GM18873 (cell line): ENCODE data around the gene GNPDA1.

ENCODE experiments used
- ATAC-seq: cut with Tn5 transposase; IDR thresholded peaks from one replicate; pipeline ENCODE4 v1.9.1; 2021; ENCODE audit warnings: mild to moderate bottlenecking, moderate library complexity, moderate number of reproducible peaks; ENCODE audit not compliant: unreplicated experiment, low FRiP score

Gene GNPDA1

GRCh38 chr5:141997358-141997960, 15.4 kb downstream of the GNPDA1 start:
- ATAC-seq, result no peak

- ATAC-seq, result no peak
Measured at GRCh38 chr5:141995656-141996055, 17.2 kb downstream of the GNPDA1 start.

DNA sequence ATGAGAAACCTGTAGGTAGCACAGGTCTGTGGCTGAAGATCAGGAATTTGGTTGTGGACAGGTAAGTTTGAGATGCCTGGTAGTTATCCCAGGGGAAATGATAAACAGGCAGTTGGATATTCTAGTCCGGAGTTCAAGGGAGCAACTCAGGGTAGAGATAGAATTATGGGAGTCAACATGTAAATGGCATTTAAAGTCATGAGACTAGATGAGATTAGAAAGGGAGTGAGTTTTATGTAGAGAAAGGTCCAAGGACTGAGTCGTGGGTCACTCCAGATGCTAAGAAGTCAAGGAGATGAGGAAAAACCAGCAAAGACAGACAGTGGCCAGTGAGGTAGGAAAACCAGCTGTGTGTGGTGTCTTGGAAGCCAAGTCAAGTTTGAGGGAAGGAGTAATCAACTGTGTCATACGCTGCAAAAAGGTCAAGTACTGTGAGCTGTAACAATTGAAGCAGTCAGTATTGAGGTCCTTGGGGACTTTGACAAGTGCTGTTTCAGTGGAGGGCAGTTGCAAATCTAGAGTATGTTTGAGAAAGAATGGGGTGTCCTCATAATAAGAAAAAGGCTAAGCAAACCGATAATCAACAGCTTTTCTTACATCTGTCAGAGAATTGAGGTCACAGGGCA, 18.2 kb downstream of the GNPDA1 start:
- ATAC-seq, result no peak

GRCh38 chr5:141992349-141992963, 20.4 kb downstream of the GNPDA1 start:
- no peak for ATAC-seq

DNA sequence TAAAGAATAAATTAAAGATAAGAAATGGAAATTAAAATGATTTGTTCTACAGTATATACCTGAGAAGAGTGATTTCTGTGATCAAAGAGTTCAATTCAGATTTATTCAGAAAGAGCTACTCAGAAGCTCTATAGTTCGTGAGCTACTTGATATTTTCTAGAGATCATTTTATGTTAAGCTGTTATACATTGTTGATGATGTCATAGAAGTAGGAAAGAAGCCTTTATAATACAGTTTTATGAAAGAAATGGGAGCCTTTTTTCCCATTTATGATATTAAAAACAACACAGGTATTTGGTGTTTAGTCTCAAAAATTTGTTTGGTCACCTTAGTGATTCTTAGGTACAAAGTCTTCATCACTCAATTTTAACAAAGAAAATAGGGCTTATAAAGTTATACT, 23.1 kb downstream of the GNPDA1 start:
- no peak for ATAC-seq

DNA sequence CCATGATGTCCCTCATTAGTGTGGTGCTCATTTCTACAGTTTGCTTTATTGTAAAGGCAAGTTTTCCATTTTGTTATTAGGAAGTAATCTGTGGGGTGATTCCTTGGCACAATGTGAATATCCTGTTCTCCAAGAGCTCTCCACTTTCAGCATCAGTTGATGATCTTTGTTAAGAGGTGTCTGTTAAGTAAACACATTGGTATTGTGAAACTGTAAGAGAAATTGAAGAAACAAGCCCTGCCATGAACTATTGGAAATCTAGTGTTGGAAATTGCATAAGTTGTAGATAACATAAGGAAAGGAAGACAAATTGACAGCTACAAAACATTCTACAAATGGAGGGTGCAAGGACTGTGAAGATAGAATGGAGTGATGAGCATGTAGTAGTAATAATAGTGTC, 26.8 kb downstream of the GNPDA1 start:
- no peak for ATAC-seq

DNA sequence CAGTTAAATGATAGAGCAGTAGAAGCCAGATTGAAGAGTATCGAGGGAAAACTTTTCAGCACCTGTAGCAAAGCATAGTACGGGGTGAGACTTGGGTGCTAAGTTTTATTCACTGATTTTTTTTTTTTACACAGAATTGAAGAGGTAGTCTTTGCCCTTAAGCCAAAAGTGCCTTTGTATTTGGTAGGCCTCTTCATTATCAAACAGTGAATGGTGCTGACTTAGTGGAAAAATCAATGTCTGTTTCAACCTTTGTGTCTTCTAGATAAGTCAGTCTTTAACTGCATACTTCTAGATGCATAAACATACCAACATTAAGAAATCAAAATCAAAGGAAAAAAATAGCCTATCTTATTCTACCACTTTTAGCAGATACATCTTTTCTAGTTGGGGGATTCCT, 30.2 kb downstream of the GNPDA1 start:
- no peak for ATAC-seq

DNA sequence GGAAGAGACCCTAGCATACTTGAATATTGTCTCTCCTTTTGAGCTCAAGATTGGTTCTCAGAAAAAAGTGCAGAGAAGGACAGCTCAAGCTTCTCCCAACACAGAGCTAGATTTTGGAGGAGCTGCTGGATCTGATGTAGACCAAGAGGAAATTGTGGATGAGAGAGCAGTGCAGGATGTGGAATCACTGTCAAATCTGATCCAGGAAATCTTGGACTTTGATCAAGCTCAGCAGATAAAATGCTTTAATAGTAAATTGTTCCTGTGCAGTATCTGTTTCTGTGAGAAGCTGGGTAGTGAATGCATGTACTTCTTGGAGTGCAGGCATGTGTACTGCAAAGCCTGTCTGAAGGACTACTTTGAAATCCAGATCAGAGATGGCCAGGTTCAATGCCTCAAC, 34.4 kb downstream of the GNPDA1 start:
- no peak for ATAC-seq

GRCh38 chr5:141976176-141976575, 36.7 kb downstream of the GNPDA1 start:
- no peak for ATAC-seq

DNA sequence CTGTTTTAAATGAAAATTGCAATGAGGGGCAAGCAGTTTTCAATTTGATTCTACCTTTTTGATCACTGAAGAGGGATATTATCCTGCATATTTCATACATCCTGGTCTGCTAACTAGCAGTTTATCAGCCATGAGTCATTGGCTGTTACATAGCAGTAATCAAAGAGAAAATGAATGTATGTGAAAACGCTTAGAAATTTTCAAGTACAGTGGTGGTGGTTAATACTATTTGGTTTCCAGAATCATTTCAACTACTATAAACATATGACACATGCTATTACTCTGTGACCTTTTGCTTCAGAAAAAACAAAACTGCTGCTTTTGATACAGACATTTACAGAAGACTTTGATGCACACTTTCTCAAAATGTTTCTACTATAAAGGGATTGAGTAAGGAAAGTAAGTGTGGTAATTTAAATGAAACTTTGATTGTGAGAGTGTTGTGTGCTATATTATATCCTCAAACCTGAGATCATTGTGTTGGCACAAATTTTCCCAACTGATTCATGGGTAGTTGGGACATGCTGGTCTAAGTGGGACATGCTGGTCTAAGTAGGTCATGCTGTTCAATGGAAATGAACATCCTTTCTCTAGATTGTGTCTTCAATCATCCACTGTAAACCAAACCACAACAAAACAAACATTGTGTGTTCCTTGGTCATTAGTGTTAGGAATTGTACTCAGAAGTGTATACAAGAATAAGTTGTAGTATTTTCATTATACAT, 38.8 kb downstream of the GNPDA1 start:
- no peak for ATAC-seq

GRCh38 chr5:141969783-141970771, 42.8 kb downstream of the GNPDA1 start:
- peak; percentile 66 for ATAC-seq

DNA sequence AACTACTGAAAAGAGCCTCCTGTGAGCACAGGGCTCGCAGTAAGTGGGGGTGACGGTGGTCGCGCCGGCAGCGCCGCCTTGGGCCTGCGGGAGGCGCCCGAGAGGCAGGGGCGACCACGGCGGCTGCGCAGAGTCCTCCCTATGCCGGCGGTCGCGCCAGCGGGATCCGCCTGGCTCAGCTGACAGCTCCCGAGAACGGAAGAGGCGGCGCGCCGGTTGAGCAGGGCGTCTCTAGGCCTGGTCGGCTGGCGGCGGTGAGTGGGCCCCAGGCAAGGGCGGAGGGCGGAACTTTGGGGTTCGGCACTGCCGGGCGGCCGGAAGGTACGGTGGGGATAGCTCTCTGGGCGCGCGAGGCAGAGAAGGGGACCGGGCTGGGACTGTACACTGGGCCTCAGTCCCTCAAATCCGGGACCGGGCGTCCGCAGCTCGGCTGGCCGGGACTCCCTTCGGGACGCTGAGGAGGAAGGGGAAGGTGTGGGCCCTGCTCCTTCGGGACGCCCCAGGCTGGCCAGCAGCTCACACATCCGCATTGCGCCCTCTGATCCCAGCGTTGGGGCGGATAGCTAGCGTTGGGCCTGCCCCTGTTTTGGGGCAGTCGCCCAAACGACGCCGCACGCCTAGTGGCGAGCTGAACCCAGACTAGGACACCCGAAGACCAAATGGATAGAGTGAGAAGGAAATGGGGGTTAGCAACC, 43.8 kb downstream of the GNPDA1 start, which contains the start of gene RNF14:
Gene RNF14, plus strand, starts transcription at position 192 of the 695 bp plus-strand sequence. CDS start 4,484 bp downstream, outside the sequence.
- peak; percentile 81 for ATAC-seq

GRCh38 chr5:141966963-141967333, 45.9 kb downstream of the GNPDA1 start:
- no peak for ATAC-seq

- no peak for ATAC-seq
Measured at GRCh38 chr5:141966275-141966962, 46.4 kb downstream of the GNPDA1 start.

GRCh38 chr5:141965071-141965470, 47.8 kb downstream of the GNPDA1 start:
- no peak for ATAC-seq

GRCh38 chr5:141963701-141964100, 49.1 kb downstream of the GNPDA1 start:
- ATAC-seq, result no peak

DNA sequence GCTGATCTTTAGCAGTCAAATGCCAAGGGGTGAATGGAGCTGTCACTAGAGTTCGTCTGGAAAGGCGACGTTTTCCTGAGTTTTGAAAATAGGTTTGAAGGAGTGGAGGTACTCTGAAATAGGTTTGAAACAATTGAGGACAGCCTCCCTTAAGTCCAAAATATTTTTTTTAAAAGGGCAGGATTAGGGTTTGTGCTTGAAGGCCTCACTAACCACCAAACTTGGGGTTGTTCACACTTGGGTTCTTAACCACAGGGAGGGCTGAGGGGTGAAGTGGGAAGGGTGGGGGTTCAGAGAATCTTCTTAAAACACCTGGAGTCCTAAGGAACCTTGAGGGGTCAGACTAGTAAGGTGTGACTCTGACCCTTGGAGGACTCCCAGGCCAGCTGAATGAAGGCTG, 51.4 kb downstream of the GNPDA1 start:
- no peak for ATAC-seq

- peak; percentile 82 for ATAC-seq
Measured at GRCh38 chr5:141960449-141961323, 52.1 kb downstream of the GNPDA1 start.
